Hepatic stellate cell (primary cell): ENCODE measurements around the gene RPS16.

Experiments used
- DNase-seq: peaks from one replicate; pipeline ENCODE4 v3.0.0; 2011; ENCODE audit warnings: low spot score

RPS16 gene

GRCh38 chr19:39407410-39407659 is 28.4 kb downstream of the RPS16 start:
- no peak for DNase-seq

GRCh38 chr19:39406656-39407409 is 28.9 kb downstream of the RPS16 start, which contains the start of gene ZFP36:
ZFP36 (plus strand) TSS chr19:39406847; CDS start chr19:39406905, 58 bp downstream.
- DNase-seq = peak; percentile 89

- DNase-seq = no peak
These were observed 29.6 kb downstream of the RPS16 start for GRCh38 chr19:39405958-39406655.

GRCh38 chr19:39405261-39405957 is 30.3 kb downstream of the RPS16 start:
- no peak for DNase-seq

- DNase-seq = peak; percentile 95
These were observed 32.1 kb downstream of the RPS16 start for GRCh38 chr19:39403331-39404312.

GRCh38 chr19:39402346-39403300 is 33.1 kb downstream of the RPS16 start:
- peak; percentile 87 for DNase-seq

GRCh38 chr19:39401549-39402345 is 34.0 kb downstream of the RPS16 start:
- peak; percentile 53 for DNase-seq

GRCh38 chr19:39401070-39401548 is 34.6 kb downstream of the RPS16 start:
- no peak for DNase-seq

- DNase-seq = no peak
These were observed 35.7 kb downstream of the RPS16 start for GRCh38 chr19:39400061-39400460.

- DNase-seq = no peak
These were observed 36.1 kb downstream of the RPS16 start for GRCh38 chr19:39399668-39400050.

- DNase-seq = peak; percentile 68
These were observed 37.4 kb downstream of the RPS16 start for GRCh38 chr19:39398297-39398864.

- DNase-seq = peak; percentile 89
These were observed 38.1 kb downstream of the RPS16 start for GRCh38 chr19:39397360-39398296.

- peak; percentile 99 for DNase-seq
These were observed 44.9 kb downstream of the RPS16 start, which contains the start of the genes MED29 and PAF1 for GRCh38 chr19:39390751-39391437. MED29 (plus strand) TSS chr19:39391378; CDS start chr19:39391423, 45 bp downstream. PAF1 (minus strand) TSS chr19:39391106; CDS start chr19:39390864, 242 bp downstream.

GRCh38 chr19:39390451-39390750 is 45.3 kb downstream of the RPS16 start:
- DNase-seq = peak; percentile 45

GRCh38 chr19:39389631-39390414 is 45.9 kb downstream of the RPS16 start:
- no peak for DNase-seq

GRCh38 chr19:39388657-39389056 is 47.1 kb downstream of the RPS16 start:
- no peak for DNase-seq

GRCh38 chr19:39386557-39386956 is 49.2 kb downstream of the RPS16 start:
- no peak for DNase-seq
